ENCODE data around the gene ANKRD6. TPM values are rescaled to one million over a fixed set of nuclear protein-coding genes. Genes with fewer than 3 reads are reported as not detected.

Gene ANKRD6
- total RNA-seq, 4 donors from 2014 or later: 2.7 to 9.4 (median 6.6) TPM

GRCh38 chr6:89567630-89568390 lies 134.9 kb downstream of the ANKRD6 start:
- Histone ChIP-seq H3K4me1 (no peaks in the 10 kb centered on the region), H3K27ac (no peak overlapping the region), H3K4me3 (no peak overlapping the region), H3K36me3 (no peaks in the 10 kb centered on the region), H3K27me3 (no peaks in the 10 kb centered on the region), H3K9me3 (no peaks in the 10 kb centered on the region)
- WGBS, 2 donors (ENCODE audit: low coverage in 1 of 2): 81 to 90% methylated on average over 2 to 6 of the region's 6 CpGs
- DNase-seq: no peak
- in situ Hi-C loops (cut with MboI; ENCODE audit: low pct_ligation_motif_present in 1 of 4, low pct_unique_long_range_greater_than_20kb in 1 of 4, low sequenced_read_pairs in 3 of 4) (no loop called here), intact Hi-C loops (cut with DNase I; ENCODE audit: low total_unique reads) (no loop called here)
- TF ChIP-seq EP300 (IDR thresholded peaks at IDR 0.05; ENCODE audit: low read depth) (no peak), POLR2A (IDR thresholded peaks at IDR 0.05) (no peak), POLR2AphosphoS5 (IDR thresholded peaks at IDR 0.05) (no peak), CTCF (IDR thresholded peaks at IDR 0.05) (no peak)

- Histone ChIP-seq H3K9me3 (no peaks in the 10 kb centered on the region), H3K27me3 (no peaks in the 10 kb centered on the region), H3K27ac (no peak overlapping the region), H3K4me1 (no peaks in the 10 kb centered on the region), H3K36me3 (no peaks in the 10 kb centered on the region), H3K4me3 (no peak overlapping the region)
- TF ChIP-seq POLR2A (IDR thresholded peaks at IDR 0.05): no peak
- TF ChIP-seq EP300 (IDR thresholded peaks at IDR 0.05; ENCODE audit: low read depth): no peak
- TF ChIP-seq POLR2AphosphoS5 (IDR thresholded peaks at IDR 0.05): no peak
- no peak for TF ChIP-seq CTCF (IDR thresholded peaks at IDR 0.05)
- intact Hi-C loops (cut with DNase I; ENCODE audit: low total_unique reads) (no loop called here), in situ Hi-C loops (cut with MboI; ENCODE audit: low pct_ligation_motif_present in 1 of 4, low pct_unique_long_range_greater_than_20kb in 1 of 4, low sequenced_read_pairs in 3 of 4) (no loop called here)
- no peak for DNase-seq
- 45 to 79% methylated on average over 1 to 2 of the region's 2 CpGs for WGBS, 2 donors (ENCODE audit: low coverage in 1 of 2)
These were observed 142.1 kb downstream of the ANKRD6 start for GRCh38 chr6:89574910-89575561.

- Histone ChIP-seq H3K4me3 (no peak overlapping the region), H3K4me1 (no peaks in the 10 kb centered on the region), H3K9me3 (no peaks in the 10 kb centered on the region), H3K27ac (no peak overlapping the region), H3K36me3 (no peaks in the 10 kb centered on the region), H3K27me3 (no peaks in the 10 kb centered on the region)
- TF ChIP-seq EP300 (IDR thresholded peaks at IDR 0.05; ENCODE audit: low read depth) (no peak), POLR2AphosphoS5 (IDR thresholded peaks at IDR 0.05) (no peak), POLR2A (IDR thresholded peaks at IDR 0.05) (no peak), CTCF (IDR thresholded peaks at IDR 0.05) (no peak)
- no peak for DNase-seq
- 82 to 86% methylated on average over 1 to 2 of the region's 2 CpGs for whole genome bisulfite sequencing, 2 donors (ENCODE audit: low coverage in 1 of 2)
- in situ Hi-C loops (cut with MboI; ENCODE audit: low pct_ligation_motif_present in 1 of 4, low pct_unique_long_range_greater_than_20kb in 1 of 4, low sequenced_read_pairs in 3 of 4): no loop called here
- intact Hi-C loops (cut with DNase I; ENCODE audit: low total_unique reads): no loop called here
These were observed 142.6 kb downstream of the ANKRD6 start for GRCh38 chr6:89575562-89575960.

- no peak for TF ChIP-seq CTCF (IDR thresholded peaks at IDR 0.05)
- TF ChIP-seq POLR2A (IDR thresholded peaks at IDR 0.05): no peak
- no peak for TF ChIP-seq EP300 (IDR thresholded peaks at IDR 0.05; ENCODE audit: low read depth)
- TF ChIP-seq POLR2AphosphoS5 (IDR thresholded peaks at IDR 0.05): no peak
- Histone ChIP-seq H3K27me3 (no peaks in the 10 kb centered on the region), H3K4me1 (no peaks in the 10 kb centered on the region), H3K36me3 (no peaks in the 10 kb centered on the region), H3K4me3 (no peak overlapping the region), H3K27ac (no peak overlapping the region), H3K9me3 (no peaks in the 10 kb centered on the region)
- WGBS, 2 donors (ENCODE audit: low coverage in 1 of 2): 60 to 88% methylated on average over 1 to 3 of the region's 3 CpGs
- intact Hi-C loops (cut with DNase I; ENCODE audit: low total_unique reads): no loop called here
- DNase-seq: no peak
- in situ Hi-C loops (cut with MboI; ENCODE audit: low pct_ligation_motif_present in 1 of 4, low pct_unique_long_range_greater_than_20kb in 1 of 4, low sequenced_read_pairs in 3 of 4): no loop called here
These were observed 148.2 kb downstream of the ANKRD6 start for GRCh38 chr6:89580997-89581666.
